Liver (tissue), 9 donors: ENCODE data around the gene RAD51B. TPM values are rescaled to one million over a fixed set of nuclear protein-coding genes. Genes with fewer than 3 reads are reported as not detected.

ENCODE experiments used
- DNase-seq: peaks from one replicate; pipeline ENCODE4 v3.0.0-alpha.2; 2017; ENCODE audit warnings: low spot score
- H3K27ac ChIP-seq, 2 donors: one replicate each; pipeline ENCODE4 v1.7.0; 2013; ENCODE audit warnings: inconsistent platforms in 2 of 2, low read length in 2 of 2, control low read depth in 1 of 2, low read depth in 1 of 2, mild to moderate bottlenecking in 1 of 2
- H3K27me3 ChIP-seq, 4 donors: one replicate each; pipeline versions ENCODE4 v1.6.1 to v1.7.0; 2013; ENCODE audit warnings: low read length in 3 of 4, inconsistent platforms in 1 of 4, mild to moderate bottlenecking in 1 of 4, moderate library complexity in 1 of 4; ENCODE audit not compliant: control insufficient read depth in 4 of 4, insufficient read depth in 4 of 4
- H3K36me3 ChIP-seq, 4 donors: one replicate each; pipeline versions ENCODE4 v1.6.1 to v1.7.0; 2013; ENCODE audit warnings: low read length in 3 of 4, mild to moderate bottlenecking in 3 of 4, low read depth in 1 of 4, moderate library complexity in 1 of 4; ENCODE audit not compliant: control insufficient read depth in 4 of 4, insufficient read depth in 3 of 4
- H3K4me1 ChIP-seq, 4 donors: one replicate each; pipeline versions ENCODE4 v1.6.1 to v1.7.0; 2013; ENCODE audit warnings: low read length in 3 of 4, mild to moderate bottlenecking in 3 of 4, moderate library complexity in 1 of 4; ENCODE audit not compliant: control insufficient read depth in 4 of 4, insufficient read depth in 4 of 4
- H3K4me3 ChIP-seq, 3 donors: one replicate each; pipeline versions ENCODE4 v1.6.1 to v1.7.0; 2013; ENCODE audit warnings: low read length in 3 of 3, control low read depth in 1 of 3, low read depth in 1 of 3, mild to moderate bottlenecking in 1 of 3
- H3K9ac ChIP-seq, 2 donors: one replicate each; pipeline ENCODE4 v1.7.0; 2013; ENCODE audit warnings: low read length in 2 of 2, mild to moderate bottlenecking in 2 of 2, moderate library complexity in 2 of 2, control low read depth in 1 of 2, low read depth in 1 of 2
- H3K9me3 ChIP-seq, 4 donors: one replicate each; pipeline versions ENCODE4 v1.6.1 to v1.7.0; 2013; ENCODE audit warnings: low read length in 3 of 4; ENCODE audit not compliant: control insufficient read depth in 4 of 4
- CTCF ChIP-seq: fragments of 150-350 bp; IDR thresholded peaks from 2 replicates; pipeline ENCODE4 v1.5.1; 2017; ENCODE audit warnings: improper control_type of control experiment, low read depth, low read length; ENCODE audit not compliant: missing input control
- EGR1 ChIP-seq, 2 donors: IDR thresholded peaks; 2 replicates each; pipeline ENCODE4 v1.6.1; 2016 to 2018; ENCODE audit warnings: antibody characterized with exemption in 2 of 2, low read depth in 2 of 2
- HNF4A ChIP-seq, 2 donors: conservative IDR thresholded peaks; 2 replicates each; pipeline ENCODE4 v1.6.1; 2016; ENCODE audit warnings: antibody characterized with exemption in 2 of 2, mild to moderate bottlenecking in 2 of 2
- HNF4G ChIP-seq: IDR thresholded peaks from 2 replicates; pipeline ENCODE4 v1.6.1; 2016; ENCODE audit warnings: antibody characterized with exemption
- JUND ChIP-seq, 2 donors: IDR thresholded peaks; 2 replicates each; pipeline ENCODE4 v1.6.1; 2016; ENCODE audit warnings: antibody characterized with exemption in 2 of 2
- MAX ChIP-seq: IDR thresholded peaks from 2 replicates; pipeline ENCODE4 v1.6.1; 2016; ENCODE audit warnings: antibody characterized with exemption
- REST ChIP-seq: IDR thresholded peaks from 2 replicates; pipeline ENCODE4 v1.6.1; 2016; ENCODE audit warnings: antibody characterized with exemption, mild to moderate bottlenecking
- RXRA ChIP-seq, 2 donors: IDR thresholded peaks; 2 replicates each; pipeline ENCODE4 v1.6.1; 2017 to 2018; ENCODE audit warnings: antibody characterized with exemption in 2 of 2, mild to moderate bottlenecking in 1 of 2
- SP1 ChIP-seq: IDR thresholded peaks from 2 replicates; pipeline ENCODE4 v1.6.1; 2018; ENCODE audit warnings: antibody characterized with exemption, mild to moderate bottlenecking
- TAF1 ChIP-seq: conservative IDR thresholded peaks from 2 replicates; pipeline ENCODE4 v1.6.1; 2016; ENCODE audit warnings: antibody characterized with exemption, mild to moderate bottlenecking
- WGBS: extraction: QIAGEN DNeasy Blood & Tissue Kit; methylation state at CpG from one replicate; pipeline ENCODE4 v1.1.7; 2013; 5-methylcytosine and 5-hydroxymethylcytosine counted together
- polyA plus RNA-seq, 2 donors: library from polyadenylated mRNA; stranded (reverse) in 1 of 2; unstranded in 1 of 2; fragments of 200-250 nt in 1 of 2; fragments of >200 nt in 1 of 2; fragmentation: Nextera tagmentation in 1 of 2; extraction: Ambion mirVana in 1 of 2; gene quantifications; one replicate each; pipeline versions ENCODE4 v1.2.1 to v1.2.3, GENCODE V29; 2013 to 2015
- total RNA-seq, 2 donors: library from RNA; depleted of rRNA; stranded (reverse); fragments of >200 nt; gene quantifications; one replicate each; pipeline ENCODE4 v1.2.3, GENCODE V29; 2014
- donor health status: healthy.
- donor health status: healthy.
- donor health status: healthy.
- donor health status: healthy.
- donor health status: healthy.

The RAD51B gene
- total and polyA plus RNA-seq, 4 donors: 0.81 to 12.9 (median 2.4) TPM

- H3K9ac ChIP-seq: no peak overlapping the region
- 90% methylated on average over 4 of the region's 4 CpGs for WGBS
- DNase-seq: no peak
- no peaks in the 10 kb centered on the region for H3K9me3 ChIP-seq
- no peaks in the 10 kb centered on the region for H3K27me3 ChIP-seq
- H3K4me3 ChIP-seq: no peak overlapping the region
- TF ChIP-seq HNF4G: no peak
- no peak for TF ChIP-seq TAF1
- no peaks in the 10 kb centered on the region for H3K36me3 ChIP-seq
- H3K4me1 ChIP-seq: peaks cover 7 to 9% (median 8%) of the 10 kb centered on the region in 4 donors
- no peak overlapping the region for H3K27ac ChIP-seq
These were observed 695.1 kb downstream of the RAD51B start for GRCh38 chr14:68514608-68515194.

- Histone ChIP-seq H3K9me3 (no peaks in the 10 kb centered on the region), H3K4me3 (no peak overlapping the region), H3K4me1 (peaks cover 16 to 25% (median 20%) of the 10 kb centered on the region in 4 donors), H3K27ac (no peak overlapping the region), H3K27me3 (no peaks in the 10 kb centered on the region), H3K9ac (no peak overlapping the region), H3K36me3 (no peaks in the 10 kb centered on the region)
- no peak for DNase-seq
- whole genome bisulfite sequencing: 73% methylated on average over 4 of the region's 4 CpGs
- TF ChIP-seq TAF1 (no peak), HNF4G (no peak), REST (no peak), JUND (IDR thresholded peaks at IDR 0.05) (no peak), MAX (no peak), CTCF (no peak), RXRA (IDR thresholded peaks at IDR 0.05) (no peak), SP1 (no peak)
These were observed 696.8 kb downstream of the RAD51B start for GRCh38 chr14:68516342-68516741.

- no peak overlapping the region for H3K4me3 ChIP-seq
- H3K4me1 ChIP-seq: peaks cover 18 to 43% (median 37%) of the 10 kb centered on the region in 4 donors
- TF ChIP-seq EGR1 (IDR thresholded peaks at IDR 0.05; ENCODE audit: low read depth in 2 of 2) (no peak), HNF4A (conservative IDR thresholded peaks at IDR 0.05) (no peak)
- H3K9me3 ChIP-seq: no peaks in the 10 kb centered on the region
- 96% methylated on average over 8 of the region's 8 CpGs for WGBS
- H3K27me3 ChIP-seq: no peaks in the 10 kb centered on the region
- no peak overlapping the region for H3K27ac ChIP-seq
- H3K9ac ChIP-seq: no peak overlapping the region
- H3K36me3 ChIP-seq: no peaks in the 10 kb centered on the region
- DNase-seq: no peak
These were observed 698.6 kb downstream of the RAD51B start for GRCh38 chr14:68518166-68518565.
